Osteocyte (in vitro differentiated cells): ENCODE measurements around the gene PLCB2. TPM values are rescaled to one million over a fixed set of nuclear protein-coding genes. Genes with fewer than 3 reads are reported as not detected.

Source experiments
- DNase-seq: peaks from one replicate; pipeline ENCODE4 v3.0.0; 2021; ENCODE audit warnings: mixed read lengths; ENCODE audit not compliant: unreplicated experiment; ENCODE audit errors: extremely low spot score
- H3K27ac Mint-ChIP-seq: one replicate; pipeline ENCODE4 v1.8.0; 2021; ENCODE audit warnings: mild to moderate bottlenecking, mixed read lengths; ENCODE audit not compliant: unreplicated experiment
- H3K27me3 Mint-ChIP-seq: one replicate; pipeline ENCODE4 v1.8.0; 2021; ENCODE audit warnings: mixed read lengths; ENCODE audit not compliant: unreplicated experiment
- H3K36me3 Mint-ChIP-seq: one replicate; pipeline ENCODE4 v1.8.0; 2021; ENCODE audit warnings: mixed read lengths; ENCODE audit not compliant: unreplicated experiment
- H3K4me1 Mint-ChIP-seq: one replicate; pipeline ENCODE4 v1.8.0; 2021; ENCODE audit warnings: mixed read lengths; ENCODE audit not compliant: unreplicated experiment
- H3K4me3 Mint-ChIP-seq: one replicate; pipeline ENCODE4 v1.8.0; 2021; ENCODE audit warnings: mild to moderate bottlenecking, moderate library complexity, mixed read lengths; ENCODE audit not compliant: unreplicated experiment
- H3K9me3 Mint-ChIP-seq: one replicate; pipeline ENCODE4 v1.8.0; 2021; ENCODE audit warnings: mixed read lengths; ENCODE audit not compliant: unreplicated experiment
- total RNA-seq: library from RNA; stranded (reverse); gene quantifications from 2 replicates; pipeline ENCODE4 v1.2.1, GENCODE V29; 2021
- TF ChIP-seq, protein P1 (sequence below): fragments of 200-600 bp; sonication (generic); IDR thresholded peaks from 2 replicates; pipeline ENCODE4 v1.5.0; 2021; ENCODE audit warnings: antibody characterized with exemption, mild to moderate bottlenecking, moderate library complexity

PLCB2 gene
- total RNA-seq, 1 donor from 2014 or later: 0.40 TPM

DNA sequence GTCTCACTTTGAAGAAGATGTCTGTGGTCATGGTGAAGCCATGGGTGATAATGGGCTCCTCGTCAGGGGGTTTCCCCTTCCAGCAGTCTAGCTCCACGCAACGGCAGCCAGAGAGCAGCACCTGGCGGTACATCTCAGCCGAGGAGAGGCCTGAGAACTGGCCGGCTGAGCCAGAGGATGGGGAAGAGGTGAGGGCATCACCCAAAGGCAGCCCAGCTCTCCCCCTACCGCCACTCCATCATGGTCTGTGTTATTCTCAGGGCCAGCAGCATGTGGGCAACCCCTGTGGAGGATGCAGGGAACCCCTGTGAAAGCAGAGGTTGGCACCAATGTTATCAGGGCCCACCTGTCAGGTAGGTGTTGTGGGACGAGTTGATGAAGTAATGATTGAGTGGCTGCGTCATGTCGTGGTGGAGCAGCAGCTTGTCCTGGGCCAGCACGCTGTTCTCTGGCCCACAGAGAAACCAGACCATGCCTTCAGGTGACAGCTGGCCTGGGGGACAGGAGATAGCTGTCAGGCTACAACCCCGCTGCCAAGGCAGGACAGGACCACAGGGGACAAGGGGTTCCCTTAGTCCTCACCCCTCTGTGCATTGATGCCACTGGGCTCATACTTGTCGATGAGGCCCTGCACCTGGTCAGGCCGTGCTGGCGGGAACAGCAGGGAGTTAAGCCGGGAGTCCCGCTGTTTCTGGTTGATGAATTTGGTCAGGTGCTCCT lies 9.4 kb downstream of the PLCB2 start:
- Mint-ChIP-seq H3K36me3 (no peaks in the 10 kb centered on the region), H3K27ac (no peak overlapping the region), H3K9me3 (peaks cover 7% of the 10 kb centered on the region), H3K4me3 (no peak overlapping the region), H3K4me1 (no peaks in the 10 kb centered on the region), H3K27me3 (peaks cover 7% of the 10 kb centered on the region)
- DNase-seq: no peak
- TF ChIP-seq, protein P1, sequence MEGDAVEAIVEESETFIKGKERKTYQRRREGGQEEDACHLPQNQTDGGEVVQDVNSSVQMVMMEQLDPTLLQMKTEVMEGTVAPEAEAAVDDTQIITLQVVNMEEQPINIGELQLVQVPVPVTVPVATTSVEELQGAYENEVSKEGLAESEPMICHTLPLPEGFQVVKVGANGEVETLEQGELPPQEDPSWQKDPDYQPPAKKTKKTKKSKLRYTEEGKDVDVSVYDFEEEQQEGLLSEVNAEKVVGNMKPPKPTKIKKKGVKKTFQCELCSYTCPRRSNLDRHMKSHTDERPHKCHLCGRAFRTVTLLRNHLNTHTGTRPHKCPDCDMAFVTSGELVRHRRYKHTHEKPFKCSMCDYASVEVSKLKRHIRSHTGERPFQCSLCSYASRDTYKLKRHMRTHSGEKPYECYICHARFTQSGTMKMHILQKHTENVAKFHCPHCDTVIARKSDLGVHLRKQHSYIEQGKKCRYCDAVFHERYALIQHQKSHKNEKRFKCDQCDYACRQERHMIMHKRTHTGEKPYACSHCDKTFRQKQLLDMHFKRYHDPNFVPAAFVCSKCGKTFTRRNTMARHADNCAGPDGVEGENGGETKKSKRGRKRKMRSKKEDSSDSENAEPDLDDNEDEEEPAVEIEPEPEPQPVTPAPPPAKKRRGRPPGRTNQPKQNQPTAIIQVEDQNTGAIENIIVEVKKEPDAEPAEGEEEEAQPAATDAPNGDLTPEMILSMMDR: no peak

DNA sequence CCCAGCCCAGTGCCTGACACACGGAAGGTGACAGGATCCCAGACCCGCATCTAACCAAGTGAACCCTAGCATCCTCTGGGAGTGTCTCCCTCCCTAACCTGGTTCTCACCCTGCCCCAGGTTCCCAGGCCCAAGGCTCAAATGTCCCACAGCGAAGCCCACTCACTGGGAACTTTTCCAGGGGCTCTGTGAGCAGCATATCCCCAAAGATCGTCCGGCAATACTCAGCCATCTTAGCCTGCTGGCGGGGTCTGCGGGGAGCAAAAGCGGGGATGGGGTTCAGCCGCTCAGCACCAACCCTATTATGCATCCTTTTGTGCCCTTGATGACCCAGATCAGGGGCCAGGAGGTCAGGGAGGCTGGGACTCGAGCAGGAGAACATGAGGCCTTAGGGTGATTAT lies 10.4 kb downstream of the PLCB2 start:
- no peak for DNase-seq
- no peak overlapping the region for H3K27ac Mint-ChIP-seq
- TF ChIP-seq, protein P1: no peak
- no peak overlapping the region for H3K4me3 Mint-ChIP-seq
- peaks cover 7% of the 10 kb centered on the region for H3K9me3 Mint-ChIP-seq
- peaks cover 10% of the 10 kb centered on the region for H3K27me3 Mint-ChIP-seq
- no peaks in the 10 kb centered on the region for H3K36me3 Mint-ChIP-seq
- no peaks in the 10 kb centered on the region for H3K4me1 Mint-ChIP-seq

DNA sequence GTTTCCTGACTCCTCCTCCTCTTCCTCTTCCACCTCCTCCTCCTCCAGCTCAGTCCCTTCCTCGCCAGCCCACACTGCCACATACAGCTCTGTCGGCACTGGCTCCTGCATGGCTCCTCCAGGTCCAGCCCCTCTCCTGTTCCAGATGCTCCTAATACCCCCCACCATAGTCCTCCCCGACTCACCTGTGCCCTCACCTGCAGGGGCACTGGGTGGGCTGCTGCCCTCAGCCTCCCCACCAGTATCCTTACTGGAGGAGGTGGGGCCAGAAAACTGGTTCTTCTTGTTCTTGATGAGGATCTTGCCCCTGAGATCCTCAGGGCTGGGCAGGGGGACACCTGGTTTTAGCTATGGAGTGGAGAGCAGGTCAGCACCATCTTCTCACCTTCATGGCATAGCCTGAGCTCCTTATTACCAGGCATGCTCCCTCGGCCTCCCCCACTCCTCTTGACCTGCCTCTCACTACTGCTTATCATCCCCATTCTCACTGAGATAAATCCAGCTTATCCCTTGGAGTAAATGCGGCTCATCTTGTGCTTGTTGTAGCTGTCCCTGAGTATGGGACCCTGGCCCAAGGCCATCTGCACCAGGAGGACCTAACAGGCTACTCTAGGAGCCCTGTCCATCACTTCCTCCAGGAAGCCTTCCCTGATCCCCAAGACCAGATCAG lies 11.0 kb downstream of the PLCB2 start:
- Mint-ChIP-seq H3K27me3 (peaks cover 10% of the 10 kb centered on the region), H3K36me3 (no peaks in the 10 kb centered on the region)

DNA sequence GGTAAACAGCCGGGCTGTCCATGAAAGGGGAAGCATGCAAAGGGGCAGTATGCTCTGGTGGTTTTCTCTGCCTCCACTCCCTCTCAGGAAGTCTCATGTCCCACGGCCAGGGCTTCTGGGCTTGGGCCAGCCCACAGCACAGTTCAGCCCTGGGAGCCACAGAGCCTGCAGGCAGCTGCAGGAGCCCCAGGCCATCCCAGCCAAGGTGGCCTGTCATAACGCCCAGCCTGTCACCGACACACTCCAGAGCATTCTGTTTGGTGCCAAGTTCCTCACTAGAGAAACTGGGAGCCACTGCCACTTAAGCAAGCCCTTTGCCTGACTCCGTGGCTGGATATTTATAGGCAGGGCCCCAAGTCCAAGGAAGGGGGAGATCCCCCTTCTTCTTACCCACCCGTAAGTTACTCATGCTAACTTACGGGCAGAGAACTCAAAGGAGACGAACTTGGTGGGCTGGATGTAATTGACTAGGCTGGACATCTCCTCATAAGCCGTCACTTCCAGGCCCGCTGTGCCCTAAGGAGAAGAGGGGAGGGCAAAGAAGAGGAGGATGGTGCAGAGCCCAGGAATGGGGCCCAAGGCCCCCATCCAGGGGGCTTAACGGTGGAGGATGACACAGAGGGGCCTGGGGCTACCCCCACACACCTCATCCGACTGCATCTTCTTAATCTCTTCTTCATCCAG lies 11.7 kb downstream of the PLCB2 start:
- H3K27ac Mint-ChIP-seq: no peak overlapping the region
- TF ChIP-seq, protein P1: no peak
- no peaks in the 10 kb centered on the region for H3K4me1 Mint-ChIP-seq
- H3K4me3 Mint-ChIP-seq: no peak overlapping the region
- H3K27me3 Mint-ChIP-seq: peaks cover 10% of the 10 kb centered on the region
- H3K9me3 Mint-ChIP-seq: peaks cover 7% of the 10 kb centered on the region
- H3K36me3 Mint-ChIP-seq: no peaks in the 10 kb centered on the region
- DNase-seq: no peak

More for the DNA sequence above, 11.0 kb downstream of the PLCB2 start:
- TF ChIP-seq, protein P1: no peak
- H3K4me1 Mint-ChIP-seq: no peaks in the 10 kb centered on the region
- no peak for DNase-seq
- no peak overlapping the region for H3K27ac Mint-ChIP-seq
- no peak overlapping the region for H3K4me3 Mint-ChIP-seq
- peaks cover 7% of the 10 kb centered on the region for H3K9me3 Mint-ChIP-seq

DNA sequence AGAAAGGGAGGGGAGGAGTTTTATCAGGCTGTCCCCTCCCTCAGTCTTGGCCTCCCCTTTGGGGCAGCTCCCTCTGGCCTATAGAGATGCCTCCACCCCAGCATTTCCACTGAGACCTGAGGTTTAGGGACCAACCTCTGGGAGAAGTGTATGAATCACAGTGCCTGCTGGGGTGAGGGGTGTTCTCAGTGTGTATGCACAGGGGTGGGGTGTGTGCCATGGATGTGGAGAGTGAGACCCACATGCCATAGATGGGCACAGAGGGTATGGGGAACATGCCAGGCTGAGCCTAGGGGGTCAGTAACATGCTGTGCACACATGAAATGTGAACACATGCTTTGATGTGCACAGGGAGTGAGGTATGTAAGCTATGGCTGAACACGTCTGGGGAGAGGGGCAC lies 12.4 kb downstream of the PLCB2 start:
- peaks cover 7% of the 10 kb centered on the region for H3K27me3 Mint-ChIP-seq
- no peak for DNase-seq
- H3K27ac Mint-ChIP-seq: no peak overlapping the region
- no peaks in the 10 kb centered on the region for H3K36me3 Mint-ChIP-seq
- no peak overlapping the region for H3K4me3 Mint-ChIP-seq
- TF ChIP-seq, protein P1: no peak
- H3K4me1 Mint-ChIP-seq: peaks cover 2% of the 10 kb centered on the region
- H3K9me3 Mint-ChIP-seq: peaks cover 7% of the 10 kb centered on the region
